Erythroblast (primary cell): ENCODE measurements around the gene AMD1.

Experiments used
- GATA1 ChIP-seq: IDR thresholded peaks from 2 replicates; pipeline ENCODE4 v1.6.1; 2011; ENCODE audit warnings: low read depth, mild to moderate bottlenecking, control low read depth, low read length, moderate library complexity
- POLR2A ChIP-seq: IDR thresholded peaks from 2 replicates; pipeline ENCODE4 v1.6.1; 2011; ENCODE audit warnings: mild to moderate bottlenecking, low read length

DNA sequence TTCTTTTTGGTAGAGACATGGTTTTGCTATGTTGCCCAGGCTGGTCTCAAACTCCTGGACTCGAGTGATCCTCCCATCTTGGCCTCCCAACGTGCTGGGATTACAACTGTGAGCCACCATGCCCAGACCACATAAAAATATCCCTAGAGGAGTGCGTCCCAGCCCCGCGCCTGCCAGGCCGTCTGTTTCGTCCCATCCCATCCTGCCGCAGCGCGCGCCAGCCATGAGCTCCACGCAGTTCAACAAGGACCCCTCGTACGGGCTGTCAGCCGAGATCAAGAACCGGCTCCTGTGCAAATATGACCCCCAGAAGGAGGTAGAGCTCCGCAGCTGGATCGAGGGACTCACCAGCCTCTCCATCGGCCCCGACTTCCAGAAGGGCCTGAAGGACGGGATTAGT lies 16.6 kb upstream of the AMD1 start:
- TF ChIP-seq POLR2A (no peak), GATA1 (no peak)
